ENCODE measurements around the gene GRB2.

The GRB2 gene

GRCh38 chr17:75321506-75321905 lies 84.0 kb downstream of the GRB2 start:
- Histone ChIP-seq H3K18ac (ENCODE audit: low read length) (no peak overlapping the region), H2BK120ac (ENCODE audit: low read depth, low read length) (no peak overlapping the region), H3K4me2 (ENCODE audit: insufficient read depth, low read length, poor library complexity, severe bottlenecking) (no peak overlapping the region), H3K9ac (ENCODE audit: low read depth, low read length, poor library complexity) (no peak overlapping the region), H3K9me3 (replicated peaks in 1 of 2; ENCODE audit: control insufficient read depth in 2 of 2, insufficient read depth in 1 of 2, low read depth in 1 of 2, low read length in 2 of 2) (no peaks in the 10 kb centered on the region), H2BK5ac (ENCODE audit: low read length) (no peak overlapping the region), H3K36me3 (replicated peaks in 1 of 2; ENCODE audit: control insufficient read depth in 2 of 2, insufficient read depth in 2 of 2, low read length in 2 of 2) (peaks cover 18 to 62% of the 10 kb centered on the region in 2 donors), H3K4me1 (ENCODE audit: control insufficient read depth in 2 of 2, insufficient read depth in 1 of 2, low read depth in 1 of 2, low read length in 2 of 2) (no peaks in the 10 kb centered on the region), H2AFZ (ENCODE audit: low read length) (no peak overlapping the region), H3K4ac (ENCODE audit: low read length) (no peak overlapping the region), H3K23ac (ENCODE audit: low read depth, low read length, poor library complexity) (no peak overlapping the region), H4K8ac (ENCODE audit: low read depth, low read length) (no peak overlapping the region), H3K4me3 (ENCODE audit: low read length in 2 of 2) (no peak overlapping the region), H3K79me1 (ENCODE audit: low read depth, low read length) (no peaks in the 10 kb centered on the region), H2AK5ac (ENCODE audit: low read depth, low read length) (no peak overlapping the region), H3K27ac (replicated peaks; ENCODE audit: low read length) (no peak overlapping the region), H3K14ac (ENCODE audit: low read length) (no peak overlapping the region), H2BK12ac (ENCODE audit: low read length) (no peak overlapping the region), H4K91ac (ENCODE audit: low read depth, low read length, poor library complexity) (no peak overlapping the region), H2BK15ac (ENCODE audit: low read length) (no peak overlapping the region), H3K27me3 (ENCODE audit: control insufficient read depth in 3 of 3, insufficient read depth in 3 of 3, low read depth in 1 of 3, low read length in 3 of 3) (no peaks in the 10 kb centered on the region)
- no CpG with 5 or more reads among the region's 10 CpGs for WGBS, 2 donors (ENCODE audit: extremely low coverage in 2 of 2, insufficient read length in 2 of 2, insufficient replicate concordance in 1 of 2)
- no peak for DNase-seq (ENCODE audit: low spot score)

GRCh38 chr17:75319904-75320691 lies 85.4 kb downstream of the GRB2 start:
- H3K4me2 ChIP-seq (ENCODE audit: insufficient read depth, low read length, poor library complexity, severe bottlenecking) = no peak overlapping the region
- no CpG with 5 or more reads among the region's 20 CpGs for WGBS, 2 donors (ENCODE audit: extremely low coverage in 2 of 2, insufficient read length in 2 of 2, insufficient replicate concordance in 1 of 2)
- no peak overlapping the region for H3K27ac ChIP-seq (replicated peaks; ENCODE audit: low read length)
- H2BK12ac ChIP-seq (ENCODE audit: low read length) = no peak overlapping the region
- no peaks in the 10 kb centered on the region for H3K27me3 ChIP-seq (ENCODE audit: control insufficient read depth in 3 of 3, insufficient read depth in 3 of 3, low read depth in 1 of 3, low read length in 3 of 3)
- H3K36me3 ChIP-seq (replicated peaks in 1 of 2; ENCODE audit: control insufficient read depth in 2 of 2, insufficient read depth in 2 of 2, low read length in 2 of 2) = peaks cover 16 to 53% of the 10 kb centered on the region in 2 donors
- no peak overlapping the region for H3K4me3 ChIP-seq (ENCODE audit: low read length in 2 of 2)
- no peak overlapping the region for H3K23ac ChIP-seq (ENCODE audit: low read depth, low read length, poor library complexity)
- no peak overlapping the region for H3K9ac ChIP-seq (ENCODE audit: low read depth, low read length, poor library complexity)
- no peak overlapping the region for H2BK120ac ChIP-seq (ENCODE audit: low read depth, low read length)
- H2BK15ac ChIP-seq (ENCODE audit: low read length) = no peak overlapping the region
- no peak overlapping the region for H3K14ac ChIP-seq (ENCODE audit: low read length)
- H4K8ac ChIP-seq (ENCODE audit: low read depth, low read length) = no peak overlapping the region
- H3K79me1 ChIP-seq (ENCODE audit: low read depth, low read length) = no peaks in the 10 kb centered on the region
- no peak overlapping the region for H3K18ac ChIP-seq (ENCODE audit: low read length)
- H2BK5ac ChIP-seq (ENCODE audit: low read length) = no peak overlapping the region
- H3K9me3 ChIP-seq (replicated peaks in 1 of 2; ENCODE audit: control insufficient read depth in 2 of 2, insufficient read depth in 1 of 2, low read depth in 1 of 2, low read length in 2 of 2) = no peaks in the 10 kb centered on the region
- no peaks in the 10 kb centered on the region for H3K4me1 ChIP-seq (ENCODE audit: control insufficient read depth in 2 of 2, insufficient read depth in 1 of 2, low read depth in 1 of 2, low read length in 2 of 2)
- no peak overlapping the region for H3K4ac ChIP-seq (ENCODE audit: low read length)
- DNase-seq (ENCODE audit: low spot score) = no peak
- no peak overlapping the region for H4K91ac ChIP-seq (ENCODE audit: low read depth, low read length, poor library complexity)
- H2AFZ ChIP-seq (ENCODE audit: low read length) = no peak overlapping the region
- H2AK5ac ChIP-seq (ENCODE audit: low read depth, low read length) = no peak overlapping the region

- no peak overlapping the region for H2BK5ac ChIP-seq (ENCODE audit: low read length)
- H3K14ac ChIP-seq (ENCODE audit: low read length) = no peak overlapping the region
- peaks cover 16 to 50% of the 10 kb centered on the region in 2 donors for H3K36me3 ChIP-seq (replicated peaks in 1 of 2; ENCODE audit: control insufficient read depth in 2 of 2, insufficient read depth in 2 of 2, low read length in 2 of 2)
- no peak for DNase-seq (ENCODE audit: low spot score)
- no peak overlapping the region for H2BK12ac ChIP-seq (ENCODE audit: low read length)
- no peaks in the 10 kb centered on the region for H3K79me1 ChIP-seq (ENCODE audit: low read depth, low read length)
- WGBS, 2 donors (ENCODE audit: extremely low coverage in 2 of 2, insufficient read length in 2 of 2, insufficient replicate concordance in 1 of 2) = no CpG with 5 or more reads among the region's 10 CpGs
- no peak overlapping the region for H2AK5ac ChIP-seq (ENCODE audit: low read depth, low read length)
- H2BK120ac ChIP-seq (ENCODE audit: low read depth, low read length) = no peak overlapping the region
- no peak overlapping the region for H4K91ac ChIP-seq (ENCODE audit: low read depth, low read length, poor library complexity)
- no peak overlapping the region for H3K4me2 ChIP-seq (ENCODE audit: insufficient read depth, low read length, poor library complexity, severe bottlenecking)
- no peak overlapping the region for H3K27ac ChIP-seq (replicated peaks; ENCODE audit: low read length)
- H2AFZ ChIP-seq (ENCODE audit: low read length) = no peak overlapping the region
- no peaks in the 10 kb centered on the region for H3K9me3 ChIP-seq (replicated peaks in 1 of 2; ENCODE audit: control insufficient read depth in 2 of 2, insufficient read depth in 1 of 2, low read depth in 1 of 2, low read length in 2 of 2)
- no peak overlapping the region for H3K4ac ChIP-seq (ENCODE audit: low read length)
- no peak overlapping the region for H3K18ac ChIP-seq (ENCODE audit: low read length)
- no peak overlapping the region for H3K9ac ChIP-seq (ENCODE audit: low read depth, low read length, poor library complexity)
- H3K4me1 ChIP-seq (ENCODE audit: control insufficient read depth in 2 of 2, insufficient read depth in 1 of 2, low read depth in 1 of 2, low read length in 2 of 2) = no peaks in the 10 kb centered on the region
- H3K23ac ChIP-seq (ENCODE audit: low read depth, low read length, poor library complexity) = no peak overlapping the region
- H3K4me3 ChIP-seq (ENCODE audit: low read length in 2 of 2) = no peak overlapping the region
- H3K27me3 ChIP-seq (ENCODE audit: control insufficient read depth in 3 of 3, insufficient read depth in 3 of 3, low read depth in 1 of 3, low read length in 3 of 3) = no peaks in the 10 kb centered on the region
- no peak overlapping the region for H2BK15ac ChIP-seq (ENCODE audit: low read length)
- H4K8ac ChIP-seq (ENCODE audit: low read depth, low read length) = no peak overlapping the region
Measured at GRCh38 chr17:75318615-75319222, 86.8 kb downstream of the GRB2 start.

- Histone ChIP-seq H3K4ac (ENCODE audit: low read length) (no peak overlapping the region), H3K79me1 (ENCODE audit: low read depth, low read length) (no peaks in the 10 kb centered on the region), H2BK15ac (ENCODE audit: low read length) (no peak overlapping the region), H2AFZ (ENCODE audit: low read length) (no peak overlapping the region), H3K4me2 (ENCODE audit: insufficient read depth, low read length, poor library complexity, severe bottlenecking) (no peak overlapping the region), H3K14ac (ENCODE audit: low read length) (no peak overlapping the region), H3K9ac (ENCODE audit: low read depth, low read length, poor library complexity) (no peak overlapping the region), H3K36me3 (replicated peaks in 1 of 2; ENCODE audit: control insufficient read depth in 2 of 2, insufficient read depth in 2 of 2, low read length in 2 of 2) (peaks cover 16 to 50% of the 10 kb centered on the region in 2 donors), H2BK12ac (ENCODE audit: low read length) (no peak overlapping the region), H3K4me1 (ENCODE audit: control insufficient read depth in 2 of 2, insufficient read depth in 1 of 2, low read depth in 1 of 2, low read length in 2 of 2) (no peaks in the 10 kb centered on the region), H2BK5ac (ENCODE audit: low read length) (no peak overlapping the region), H3K4me3 (ENCODE audit: low read length in 2 of 2) (no peak overlapping the region), H3K27ac (replicated peaks; ENCODE audit: low read length) (no peak overlapping the region), H4K8ac (ENCODE audit: low read depth, low read length) (no peak overlapping the region), H3K18ac (ENCODE audit: low read length) (no peak overlapping the region), H2BK120ac (ENCODE audit: low read depth, low read length) (no peak overlapping the region), H3K27me3 (ENCODE audit: control insufficient read depth in 3 of 3, insufficient read depth in 3 of 3, low read depth in 1 of 3, low read length in 3 of 3) (no peaks in the 10 kb centered on the region), H3K9me3 (replicated peaks in 1 of 2; ENCODE audit: control insufficient read depth in 2 of 2, insufficient read depth in 1 of 2, low read depth in 1 of 2, low read length in 2 of 2) (no peaks in the 10 kb centered on the region), H2AK5ac (ENCODE audit: low read depth, low read length) (no peak overlapping the region), H3K23ac (ENCODE audit: low read depth, low read length, poor library complexity) (no peak overlapping the region), H4K91ac (ENCODE audit: low read depth, low read length, poor library complexity) (no peak overlapping the region)
- no peak for DNase-seq (ENCODE audit: low spot score)
- WGBS, 2 donors (ENCODE audit: extremely low coverage in 2 of 2, insufficient read length in 2 of 2, insufficient replicate concordance in 1 of 2) = no CpG with 5 or more reads among the region's 10 CpGs
Measured at GRCh38 chr17:75318211-75318610, 87.3 kb downstream of the GRB2 start.

All from neuronal stem cell (in vitro differentiated cells).